GM12872 (cell line): ENCODE measurements around the gene EGR2.

ENCODE experiments used
- CTCF ChIP-seq: IDR thresholded peaks from 3 replicates; pipeline ENCODE4 v1.5.1; 2011; ENCODE audit warnings: low read depth, mild to moderate bottlenecking, low read length, moderate library complexity; ENCODE audit not compliant: insufficient read depth

EGR2 gene

GRCh38 chr10:62813453-62813852, 2.7 kb downstream of the EGR2 start:
- TF ChIP-seq CTCF: no peak

- no peak for TF ChIP-seq CTCF
These were observed 3.3 kb downstream of the EGR2 start for GRCh38 chr10:62812672-62813439.

DNA sequence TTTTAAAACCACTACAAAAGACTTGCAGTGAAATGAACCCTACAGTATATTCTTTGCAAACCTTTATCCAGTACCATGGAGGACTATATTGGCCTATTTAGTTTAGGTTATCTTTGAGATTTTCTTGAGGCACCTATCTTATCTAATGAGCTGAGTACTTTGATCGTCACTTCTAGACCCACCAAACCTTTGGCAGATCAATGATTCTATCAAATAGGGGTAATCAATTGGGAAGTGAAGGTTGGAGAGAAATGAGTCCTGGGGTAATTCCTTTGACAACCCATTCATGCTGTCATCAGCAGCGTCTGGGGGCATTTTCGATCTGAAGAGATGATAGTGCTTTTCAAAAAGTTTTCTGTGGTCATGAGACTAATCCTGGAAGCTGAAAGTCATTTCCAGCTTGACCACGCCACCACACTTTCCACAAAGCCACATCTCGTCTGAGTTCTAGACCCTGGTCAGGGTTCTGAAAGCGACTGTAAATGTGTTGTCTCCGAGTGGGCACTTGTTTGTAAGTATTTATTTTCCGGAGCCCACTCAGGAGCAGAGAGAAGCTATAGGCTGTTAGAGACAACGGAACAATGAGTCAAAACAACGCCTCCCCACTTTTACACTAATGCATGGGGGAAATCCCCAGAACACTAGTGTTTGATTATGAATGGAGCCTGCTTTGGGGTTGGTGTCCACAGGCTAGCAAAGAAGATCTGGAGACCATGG, 4.8 kb downstream of the EGR2 start:
- TF ChIP-seq CTCF: no peak

DNA sequence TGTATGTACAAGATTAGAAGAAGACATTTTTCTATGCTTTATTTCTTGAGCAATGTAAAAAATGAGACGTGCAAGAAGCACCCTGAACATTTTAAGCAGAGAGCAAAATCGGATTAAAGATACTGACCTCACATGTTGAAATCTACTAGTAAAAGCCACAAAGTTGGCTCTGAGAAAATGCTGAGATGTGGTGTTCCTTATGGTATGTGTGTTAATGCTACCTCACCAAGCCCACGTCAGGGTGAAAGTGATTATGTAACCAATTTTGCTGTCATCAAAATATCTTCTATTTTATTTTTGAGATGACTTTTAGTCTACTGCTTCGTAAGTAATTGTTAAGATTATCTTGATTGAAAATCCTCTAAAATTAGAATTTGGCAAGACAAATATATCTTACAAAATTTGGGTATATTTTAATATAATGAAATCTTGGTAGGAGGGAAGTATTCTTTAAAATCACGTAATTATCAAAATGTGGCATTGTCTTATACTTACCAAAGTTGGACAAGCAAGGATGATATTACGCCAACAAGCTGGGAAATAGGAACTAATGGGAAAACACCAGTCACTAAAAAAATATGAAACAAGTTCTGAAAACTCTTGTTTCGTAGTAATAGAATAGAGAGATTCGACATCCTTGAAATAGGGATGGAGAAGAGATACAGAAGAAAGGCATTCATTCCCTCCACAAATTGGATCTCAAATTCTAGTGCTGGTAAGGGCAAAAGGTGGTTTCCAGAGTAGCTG, 5.8 kb downstream of the EGR2 start:
- no peak for TF ChIP-seq CTCF

DNA sequence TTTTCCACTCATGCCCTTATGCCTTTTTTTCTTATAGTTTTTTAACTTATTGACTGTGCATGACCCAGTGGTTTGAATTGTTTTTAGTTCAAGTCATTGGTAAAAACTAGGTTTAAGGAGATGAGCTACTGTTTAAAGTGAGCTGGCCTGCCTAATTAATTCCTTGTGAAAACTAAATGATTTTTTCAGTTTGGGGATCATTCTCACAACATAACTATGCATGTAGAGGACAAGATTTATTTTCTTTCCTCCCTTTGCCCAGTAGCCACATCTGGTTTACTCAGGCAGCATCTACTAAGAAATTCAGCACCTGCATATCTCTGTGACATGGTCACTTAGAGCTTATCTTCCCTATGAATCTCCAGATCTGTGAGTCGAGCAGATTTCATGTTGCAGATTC, 9.9 kb downstream of the EGR2 start:
- no peak for TF ChIP-seq CTCF

- no peak for TF ChIP-seq CTCF
These were observed 10.7 kb downstream of the EGR2 start for GRCh38 chr10:62805231-62806099.
